ENCODE data around the gene OR10W1.

DNA sequence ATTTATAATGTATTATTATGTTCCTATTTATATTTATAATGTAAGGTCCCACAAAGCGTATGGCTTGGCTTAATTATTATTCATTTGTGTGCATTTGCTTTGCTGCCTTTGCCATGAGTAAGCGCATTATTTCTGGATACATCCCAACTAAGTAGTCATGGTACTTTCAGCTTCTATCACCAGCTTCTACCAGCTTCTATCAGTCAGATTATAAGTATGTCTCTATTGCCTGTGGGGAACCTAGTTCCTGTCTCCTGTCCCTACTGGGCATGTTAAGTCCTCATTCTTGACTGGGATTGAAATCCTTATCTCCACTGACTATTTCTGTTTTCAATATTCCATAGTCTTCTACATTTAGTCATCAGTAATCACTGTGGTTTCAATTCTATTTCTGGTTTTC is 33.5 kb upstream of the OR10W1 start:
- TF ChIP-seq CTCF (conservative IDR thresholded peaks at IDR 0.05; ENCODE audit: low read depth, low read length) (no peak), EZH2 (IDR thresholded peaks at IDR 0.05; ENCODE audit: borderline replicate concordance, low read depth, low read length, poor library complexity, severe bottlenecking) (no peak)

All from A673 (cell line).